ENCODE measurements around the gene PPP5C.

Gene PPP5C

GRCh38 chr19:46345157-46345556, 1.7 kb upstream of the PPP5C start:
- in situ Hi-C loops (cut with MboI; ENCODE audit: low sequenced_read_pairs, unreplicated experiment): no loop called here
- TF ChIP-seq, protein P1, sequence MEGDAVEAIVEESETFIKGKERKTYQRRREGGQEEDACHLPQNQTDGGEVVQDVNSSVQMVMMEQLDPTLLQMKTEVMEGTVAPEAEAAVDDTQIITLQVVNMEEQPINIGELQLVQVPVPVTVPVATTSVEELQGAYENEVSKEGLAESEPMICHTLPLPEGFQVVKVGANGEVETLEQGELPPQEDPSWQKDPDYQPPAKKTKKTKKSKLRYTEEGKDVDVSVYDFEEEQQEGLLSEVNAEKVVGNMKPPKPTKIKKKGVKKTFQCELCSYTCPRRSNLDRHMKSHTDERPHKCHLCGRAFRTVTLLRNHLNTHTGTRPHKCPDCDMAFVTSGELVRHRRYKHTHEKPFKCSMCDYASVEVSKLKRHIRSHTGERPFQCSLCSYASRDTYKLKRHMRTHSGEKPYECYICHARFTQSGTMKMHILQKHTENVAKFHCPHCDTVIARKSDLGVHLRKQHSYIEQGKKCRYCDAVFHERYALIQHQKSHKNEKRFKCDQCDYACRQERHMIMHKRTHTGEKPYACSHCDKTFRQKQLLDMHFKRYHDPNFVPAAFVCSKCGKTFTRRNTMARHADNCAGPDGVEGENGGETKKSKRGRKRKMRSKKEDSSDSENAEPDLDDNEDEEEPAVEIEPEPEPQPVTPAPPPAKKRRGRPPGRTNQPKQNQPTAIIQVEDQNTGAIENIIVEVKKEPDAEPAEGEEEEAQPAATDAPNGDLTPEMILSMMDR (IDR thresholded peaks at IDR 0.05; ENCODE audit: borderline replicate concordance, control extremely low read depth, extremely low read depth, insufficient read depth, missing control alignments): no peak
- DNase-seq (ENCODE audit: low spot score): no peak

- in situ Hi-C loops (cut with MboI; ENCODE audit: low sequenced_read_pairs, unreplicated experiment): no loop called here
- TF ChIP-seq, protein P1 (IDR thresholded peaks at IDR 0.05; ENCODE audit: borderline replicate concordance, control extremely low read depth, extremely low read depth, insufficient read depth, missing control alignments): no peak
- DNase-seq (ENCODE audit: low spot score): no peak
Measured at GRCh38 chr19:46347572-46347883, 641 bp downstream of the PPP5C start.

DNA sequence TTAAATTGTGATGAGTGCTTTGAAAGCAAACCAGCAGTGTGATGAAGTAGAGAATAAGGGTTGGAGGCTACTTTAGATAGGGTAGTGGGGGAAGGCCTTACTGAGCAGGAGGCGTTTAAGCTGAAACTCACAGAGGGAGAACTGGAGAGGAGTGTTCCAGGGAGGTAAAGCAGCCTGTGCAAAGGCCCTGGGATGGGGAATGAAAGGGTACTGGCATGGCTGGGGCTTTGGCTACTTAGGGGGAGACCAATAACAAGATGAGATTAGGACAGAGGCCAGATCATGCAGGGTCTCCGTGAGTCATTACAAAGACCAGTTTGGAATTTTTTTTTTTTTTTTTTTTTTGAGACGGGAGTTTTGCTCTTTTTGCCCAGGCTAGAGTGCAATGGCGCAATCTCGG, 1.1 kb downstream of the PPP5C start:
- in situ Hi-C loops (cut with MboI; ENCODE audit: low sequenced_read_pairs, unreplicated experiment): no loop called here
- DNase-seq (ENCODE audit: low spot score): no peak
- TF ChIP-seq, protein P1 (IDR thresholded peaks at IDR 0.05; ENCODE audit: borderline replicate concordance, control extremely low read depth, extremely low read depth, insufficient read depth, missing control alignments): no peak

- TF ChIP-seq, protein P1 (IDR thresholded peaks at IDR 0.05; ENCODE audit: borderline replicate concordance, control extremely low read depth, extremely low read depth, insufficient read depth, missing control alignments): no peak
- in situ Hi-C loops (cut with MboI; ENCODE audit: low sequenced_read_pairs, unreplicated experiment): no loop called here
- no peak for DNase-seq (ENCODE audit: low spot score)
Measured at GRCh38 chr19:46349311-46349993, 2.6 kb downstream of the PPP5C start.

DNA sequence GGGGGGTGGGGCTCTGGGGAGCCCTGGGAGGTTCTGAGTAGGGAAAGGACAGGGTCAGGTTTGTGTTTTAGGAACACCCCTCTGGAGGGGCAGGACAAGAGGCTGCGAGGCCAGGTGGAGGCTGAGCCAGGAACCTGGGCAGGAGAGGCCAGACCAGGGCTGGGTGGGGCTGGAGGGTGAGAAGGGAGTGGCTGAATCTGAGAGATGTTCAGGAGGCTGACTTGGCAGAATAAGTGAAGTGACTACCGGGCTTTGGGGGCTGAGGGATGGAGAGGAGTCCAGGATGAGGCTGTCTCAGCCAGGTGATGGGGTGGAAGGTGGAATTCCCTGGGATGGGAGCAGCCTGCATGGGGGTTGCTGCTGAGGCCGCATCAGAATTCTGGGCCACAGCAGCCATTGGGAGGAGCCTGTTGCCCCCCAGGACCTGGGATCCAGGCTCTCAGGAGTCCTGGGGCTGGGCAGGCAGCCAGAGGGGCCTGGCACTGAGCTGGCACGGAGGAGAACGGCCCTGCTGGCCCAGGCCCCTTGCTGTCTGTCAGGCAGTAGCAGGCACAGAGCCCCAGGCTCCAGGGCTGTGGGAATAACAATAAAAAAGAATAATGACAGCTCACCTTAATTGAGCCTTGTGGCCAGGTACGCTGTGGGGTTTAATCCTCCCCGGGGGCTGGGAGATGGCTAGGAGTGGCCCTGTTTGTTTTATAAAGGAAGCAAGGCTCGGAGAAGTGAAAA, 3.3 kb downstream of the PPP5C start:
- DNase-seq (ENCODE audit: low spot score): peak; percentile 51
- TF ChIP-seq, protein P1 (IDR thresholded peaks at IDR 0.05; ENCODE audit: borderline replicate concordance, control extremely low read depth, extremely low read depth, insufficient read depth, missing control alignments): no peak
- in situ Hi-C loops (cut with MboI; ENCODE audit: low sequenced_read_pairs, unreplicated experiment): no loop called here

DNA sequence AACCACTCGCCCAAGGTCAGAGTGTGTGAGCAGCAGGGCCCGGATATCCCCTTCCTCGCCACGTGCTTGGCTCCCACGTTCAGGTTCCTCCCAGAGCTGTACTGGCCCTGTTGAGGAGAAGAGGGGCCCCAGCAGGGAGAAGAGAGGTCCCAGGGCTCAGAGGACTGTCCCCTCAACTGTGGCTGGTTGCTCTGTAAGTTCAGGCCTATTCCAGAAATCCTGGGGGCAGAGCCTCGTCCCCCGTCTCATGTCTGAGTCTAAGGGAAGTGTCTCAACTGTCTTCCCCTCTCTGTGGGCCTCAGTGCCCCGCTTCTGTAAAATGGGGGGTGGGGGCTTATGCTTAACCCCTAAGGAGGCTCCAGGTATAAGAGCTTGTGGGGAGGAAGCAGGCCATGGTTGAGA, 3.9 kb downstream of the PPP5C start:
- TF ChIP-seq, protein P1 (IDR thresholded peaks at IDR 0.05; ENCODE audit: borderline replicate concordance, control extremely low read depth, extremely low read depth, insufficient read depth, missing control alignments): no peak
- in situ Hi-C loops (cut with MboI; ENCODE audit: low sequenced_read_pairs, unreplicated experiment): no loop called here
- peak; percentile 71 for DNase-seq (ENCODE audit: low spot score)
